T-helper 17 cell (primary cell): ENCODE measurements around the gene TRIM9. TPM values are rescaled to one million over a fixed set of nuclear protein-coding genes. Genes with fewer than 3 reads are reported as not detected.
"Not testable (repeated sequence)": the region's sequence is repeated elsewhere in the genome, so short reads cannot be mapped to it uniquely, and the experiment has no call there.

Source experiments
- ATAC-seq: fragments of 150-1000 bp; cut with Tn5 transposase; 2 replicates; pipeline ENCODE4 v1.10.0; 2021; ENCODE audit warnings: mild to moderate bottlenecking, moderate library complexity
- DNase-seq, 3 donors: peaks; one replicate each; pipeline versions ENCODE4 v3.0.0 to v3.0.0-alpha.2; 2020 to 2021
- H3K9me3 ChIP-seq: one replicate; pipeline ENCODE4 v1.7.0; 2013; ENCODE audit warnings: low read length, mild to moderate bottlenecking; ENCODE audit not compliant: control insufficient read depth, poor library complexity, severe bottlenecking
- H3K27ac Mint-ChIP-seq: one replicate; pipeline ENCODE4 v1.8.0; 2022; ENCODE audit warnings: mild to moderate bottlenecking, moderate library complexity, mixed read lengths
- H3K27me3 Mint-ChIP-seq: one replicate; pipeline ENCODE4 v1.8.0; 2022; ENCODE audit warnings: mixed read lengths
- H3K36me3 Mint-ChIP-seq: one replicate; pipeline ENCODE4 v1.8.0; 2022; ENCODE audit warnings: low read depth, mixed read lengths
- H3K4me1 Mint-ChIP-seq: one replicate; pipeline ENCODE4 v1.8.0; 2022; ENCODE audit warnings: mild to moderate bottlenecking, mixed read lengths
- H3K4me3 Mint-ChIP-seq: one replicate; pipeline ENCODE4 v1.8.0; 2022; ENCODE audit warnings: mild to moderate bottlenecking, moderate library complexity, mixed read lengths
- total RNA-seq, 4 donors: library from RNA in 2 of 4; stranded (reverse) in 2 of 4; gene quantifications; one replicate each; pipeline ENCODE4 v1.2.3 and lab custom pipeline; 2022 to 2026

The TRIM9 gene
- total RNA-seq, 2 donors from 2014 or later = 0.07 to 0.16 TPM

- DNase-seq (no peak), ATAC-seq (no peak)
- Mint-ChIP-seq H3K27ac (no peak overlapping the region), H3K36me3 (no peaks in the 10 kb centered on the region), H3K4me3 (no peak overlapping the region), H3K27me3 (peaks cover 65% of the 10 kb centered on the region), H3K4me1 (no peaks in the 10 kb centered on the region)
- H3K9me3 ChIP-seq = no peaks in the 10 kb centered on the region
These were observed 116.9 kb downstream of the TRIM9 start for GRCh38 chr14:50977863-50978528.

- peaks cover 44% of the 10 kb centered on the region for H3K27me3 Mint-ChIP-seq
- ATAC-seq (no peak), DNase-seq (no peak)
- no peak overlapping the region for H3K4me3 Mint-ChIP-seq
- peaks cover 2% of the 10 kb centered on the region for H3K4me1 Mint-ChIP-seq
- H3K36me3 Mint-ChIP-seq = peaks cover 4% of the 10 kb centered on the region
- H3K27ac Mint-ChIP-seq = no peak overlapping the region
- no peaks in the 10 kb centered on the region for H3K9me3 ChIP-seq
These were observed 120.8 kb downstream of the TRIM9 start for GRCh38 chr14:50974118-50974517.

GRCh38 chr14:50972734-50973133 is 122.2 kb downstream of the TRIM9 start:
- no peak for DNase-seq
- Mint-ChIP-seq H3K27ac (no peak overlapping the region), H3K4me3 (no peak overlapping the region), H3K4me1 (peaks cover 2% of the 10 kb centered on the region), H3K36me3 (peaks cover 4% of the 10 kb centered on the region), H3K27me3 (peaks cover 38% of the 10 kb centered on the region)
- H3K9me3 ChIP-seq = no peaks in the 10 kb centered on the region
- ATAC-seq = no peak

- peaks cover 4% of the 10 kb centered on the region for H3K36me3 Mint-ChIP-seq
- H3K9me3 ChIP-seq = no peaks in the 10 kb centered on the region
- no peak overlapping the region for H3K4me3 Mint-ChIP-seq
- DNase-seq (no peak), ATAC-seq (no peak)
- H3K4me1 Mint-ChIP-seq = peaks cover 2% of the 10 kb centered on the region
- no peak overlapping the region for H3K27ac Mint-ChIP-seq
- H3K27me3 Mint-ChIP-seq = peaks cover 26% of the 10 kb centered on the region
These were observed 123.8 kb downstream of the TRIM9 start for GRCh38 chr14:50970886-50971781.

- Mint-ChIP-seq H3K27ac (no peak overlapping the region), H3K36me3 (peaks cover 4% of the 10 kb centered on the region), H3K4me1 (peaks cover 2% of the 10 kb centered on the region), H3K4me3 (no peak overlapping the region), H3K27me3 (peaks cover 20% of the 10 kb centered on the region)
- DNase-seq = no peak
- no peak for ATAC-seq
- H3K9me3 ChIP-seq = no peaks in the 10 kb centered on the region
These were observed 127.1 kb downstream of the TRIM9 start for GRCh38 chr14:50967790-50968189.

- H3K4me1 Mint-ChIP-seq = no peaks in the 10 kb centered on the region
- no peak overlapping the region for H3K4me3 Mint-ChIP-seq
- H3K36me3 Mint-ChIP-seq = peaks cover 2% of the 10 kb centered on the region
- no peak for ATAC-seq
- DNase-seq = no peak
- no peak overlapping the region for H3K27ac Mint-ChIP-seq
- H3K27me3 Mint-ChIP-seq = peaks cover 21% of the 10 kb centered on the region
- H3K9me3 ChIP-seq = no peaks in the 10 kb centered on the region
These were observed 127.8 kb downstream of the TRIM9 start for GRCh38 chr14:50967103-50967502.

GRCh38 chr14:50964683-50965390 is 130.1 kb downstream of the TRIM9 start:
- Mint-ChIP-seq H3K4me3 (no peak overlapping the region), H3K27ac (no peak overlapping the region), H3K36me3 (no peaks in the 10 kb centered on the region), H3K27me3 (peaks cover 22% of the 10 kb centered on the region), H3K4me1 (no peaks in the 10 kb centered on the region)
- ATAC-seq (no peak), DNase-seq (no peak)
- H3K9me3 ChIP-seq = no peaks in the 10 kb centered on the region

- H3K4me1 Mint-ChIP-seq = no peaks in the 10 kb centered on the region
- ATAC-seq = no peak
- H3K27ac Mint-ChIP-seq = no peak overlapping the region
- no peaks in the 10 kb centered on the region for H3K9me3 ChIP-seq
- no peak overlapping the region for H3K4me3 Mint-ChIP-seq
- H3K36me3 Mint-ChIP-seq = no peaks in the 10 kb centered on the region
- DNase-seq = no peak
- peaks cover 23% of the 10 kb centered on the region for H3K27me3 Mint-ChIP-seq
These were observed 131.0 kb downstream of the TRIM9 start for GRCh38 chr14:50963919-50964318.

GRCh38 chr14:50961605-50962221 is 133.2 kb downstream of the TRIM9 start:
- DNase-seq (no peak), ATAC-seq (no peak)
- Mint-ChIP-seq H3K27ac (no peak overlapping the region), H3K4me1 (no peaks in the 10 kb centered on the region), H3K27me3 (peaks cover 23% of the 10 kb centered on the region), H3K36me3 (no peaks in the 10 kb centered on the region), H3K4me3 (no peak overlapping the region)
- H3K9me3 ChIP-seq = no peaks in the 10 kb centered on the region

GRCh38 chr14:50957296-50957695 is 137.6 kb downstream of the TRIM9 start:
- Mint-ChIP-seq H3K4me1 (peaks cover 2% of the 10 kb centered on the region), H3K4me3 (no peak overlapping the region), H3K36me3 (no peaks in the 10 kb centered on the region), H3K27ac (no peak overlapping the region), H3K27me3 (peaks cover 20% of the 10 kb centered on the region)
- no peak for DNase-seq
- no peaks in the 10 kb centered on the region for H3K9me3 ChIP-seq
- ATAC-seq = no peak

GRCh38 chr14:50956421-50956820 is 138.5 kb downstream of the TRIM9 start:
- not testable (repeated sequence) for ATAC-seq, H3K27ac Mint-ChIP-seq, H3K4me1 Mint-ChIP-seq, DNase-seq, H3K36me3 Mint-ChIP-seq, H3K4me3 Mint-ChIP-seq, H3K9me3 ChIP-seq
- peaks cover 20% of the 10 kb centered on the region for H3K27me3 Mint-ChIP-seq

GRCh38 chr14:50955373-50956043 is 139.4 kb downstream of the TRIM9 start:
- Mint-ChIP-seq H3K4me1 (peaks cover 4% of the 10 kb centered on the region), H3K27me3 (peaks cover 16% of the 10 kb centered on the region)
- peak; percentile 39 for ATAC-seq

More at GRCh38 chr14:50955373-50956043, 139.4 kb downstream of the TRIM9 start:
- no peak for DNase-seq
- H3K27ac Mint-ChIP-seq = no peak overlapping the region
- no peak overlapping the region for H3K4me3 Mint-ChIP-seq
- H3K9me3 ChIP-seq = no peaks in the 10 kb centered on the region
- H3K36me3 Mint-ChIP-seq = no peaks in the 10 kb centered on the region
